ENCODE results near the gene KSR2.

Gene KSR2

GRCh38 chr12:117408161-117408791 lies 560.5 kb downstream of the KSR2 start:
- DNase-seq (ENCODE audit: low read depth in 2 of 2) = no peak

DNA sequence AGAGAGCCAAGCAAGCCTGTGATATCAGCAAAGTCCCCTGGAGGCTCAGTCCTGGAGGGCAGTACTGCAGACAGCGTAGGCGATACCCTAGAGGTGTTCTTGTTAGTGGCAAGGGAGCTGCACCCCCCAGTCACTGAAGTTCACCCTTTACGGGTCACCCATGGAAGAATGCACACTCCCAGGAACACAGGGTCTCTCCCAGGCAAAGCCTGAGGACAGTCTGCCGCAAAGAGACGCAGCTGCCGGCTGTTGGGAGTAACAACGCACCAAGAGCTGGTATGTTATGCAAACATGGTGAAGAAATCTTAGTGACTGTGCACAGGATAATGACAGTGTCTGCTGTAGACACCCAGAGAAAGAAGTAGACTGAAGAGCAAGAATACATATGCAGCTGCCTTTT lies 563.9 kb downstream of the KSR2 start:
- no peak for DNase-seq (ENCODE audit: low read depth in 2 of 2)

GRCh38 chr12:117404203-117404853 lies 564.5 kb downstream of the KSR2 start:
- no peak for DNase-seq (ENCODE audit: low read depth in 2 of 2)

GRCh38 chr12:117403586-117404139 lies 565.1 kb downstream of the KSR2 start:
- no peak for DNase-seq (ENCODE audit: low read depth in 2 of 2)
